ENCODE measurements around the gene TTBK2. TPM values are rescaled to one million over a fixed set of nuclear protein-coding genes. Genes with fewer than 3 reads are reported as not detected.

TTBK2 gene
- total RNA-seq, 2 experiments from 2014 or later, result 10.1 to 13.9 TPM

DNA sequence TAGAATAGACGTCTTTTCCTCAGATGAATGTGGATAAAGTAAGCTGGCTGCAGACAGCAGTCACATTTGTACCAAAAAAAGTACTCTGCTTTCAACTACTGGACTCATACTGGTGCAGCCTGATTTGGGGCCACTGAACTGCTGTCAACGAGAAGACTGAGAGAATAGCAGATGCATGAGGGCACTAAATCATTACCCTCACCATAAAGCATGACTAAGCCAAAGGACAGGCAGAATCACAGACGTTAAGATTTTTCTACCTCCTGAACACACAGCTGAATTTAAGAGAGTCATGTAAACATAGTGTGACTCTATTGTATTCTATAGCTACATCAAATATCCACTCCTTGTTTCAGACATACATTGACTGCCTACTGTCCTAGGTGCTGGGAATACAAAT is 115.8 kb downstream of the TTBK2 start:
- no peak overlapping the region for H3K27ac Mint-ChIP-seq
- ChIA-PET CTCF (no interaction called here), POLR2A (no interaction called here)
- DNase-seq (no peak), ATAC-seq (no peak)
- no peak overlapping the region for H3K4me3 Mint-ChIP-seq
- H3K9me3 Mint-ChIP-seq (ENCODE audit: insufficient read depth), result no peaks in the 10 kb centered on the region
- no peaks in the 10 kb centered on the region for H3K4me1 Mint-ChIP-seq (ENCODE audit: low read depth)
- peaks cover 9% of the 10 kb centered on the region for H3K36me3 Mint-ChIP-seq (ENCODE audit: low read depth)
- no peaks in the 10 kb centered on the region for H3K27me3 Mint-ChIP-seq (ENCODE audit: low read depth)

DNA sequence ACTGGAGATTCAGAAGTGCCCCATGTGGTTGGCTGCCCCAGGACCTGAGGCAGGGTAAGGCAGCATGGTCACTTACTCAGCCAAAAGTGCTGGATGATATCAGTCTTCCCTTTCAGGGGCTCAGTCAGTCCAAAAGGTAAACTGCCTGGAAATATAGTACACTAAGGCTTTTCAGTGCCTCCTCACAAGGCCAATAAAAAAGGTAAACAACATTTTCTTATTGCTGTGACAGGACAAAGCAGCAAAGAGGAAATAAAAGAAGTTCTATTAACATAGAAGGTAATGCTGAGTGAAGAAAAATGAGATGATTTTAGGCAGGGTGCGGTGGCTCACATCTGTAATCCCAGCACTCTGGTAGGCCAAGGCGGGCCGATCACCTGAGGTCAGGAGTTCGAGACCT is 117.1 kb downstream of the TTBK2 start:
- no peak for DNase-seq
- peaks cover 9% of the 10 kb centered on the region for H3K36me3 Mint-ChIP-seq (ENCODE audit: low read depth)
- H3K4me3 Mint-ChIP-seq, result no peak overlapping the region
- ATAC-seq, result no peak
- H3K27me3 Mint-ChIP-seq (ENCODE audit: low read depth), result no peaks in the 10 kb centered on the region
- ChIA-PET POLR2A (no interaction called here), CTCF (no interaction called here)
- no peaks in the 10 kb centered on the region for H3K4me1 Mint-ChIP-seq (ENCODE audit: low read depth)
- H3K27ac Mint-ChIP-seq, result no peak overlapping the region
- no peaks in the 10 kb centered on the region for H3K9me3 Mint-ChIP-seq (ENCODE audit: insufficient read depth)

DNA sequence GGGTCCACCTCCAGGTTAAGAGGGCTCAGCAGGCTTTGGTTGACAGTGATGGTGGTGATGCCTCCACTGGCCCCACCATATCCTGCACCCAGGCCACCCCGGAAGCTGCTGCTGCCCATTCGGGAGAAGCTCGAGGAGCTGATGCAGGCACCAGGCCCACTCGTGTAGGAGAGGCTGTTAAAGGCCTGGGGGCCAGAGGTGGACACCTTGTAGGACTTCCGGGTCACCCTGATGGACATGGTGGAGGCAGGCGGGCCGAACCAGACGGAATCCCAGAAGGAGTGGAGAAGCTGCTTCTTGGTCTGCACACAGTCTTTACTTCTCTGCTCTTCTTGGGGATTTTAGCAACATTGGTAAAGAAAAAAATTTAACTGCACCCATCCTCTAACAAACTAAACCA is 118.4 kb downstream of the TTBK2 start:
- ChIA-PET POLR2A (no interaction called here), CTCF (interaction anchor here (1.6 to 1.8 kb wide), 2 partner anchors 8 to 12 kb away, joined by 4 to 5 read pairs; no protein-coding TSS in a partner anchor)
- Mint-ChIP-seq H3K4me3 (no peak overlapping the region), H3K9me3 (ENCODE audit: insufficient read depth) (no peaks in the 10 kb centered on the region), H3K27ac (no peak overlapping the region), H3K4me1 (ENCODE audit: low read depth) (peaks cover 1% of the 10 kb centered on the region), H3K36me3 (ENCODE audit: low read depth) (peaks cover 9% of the 10 kb centered on the region), H3K27me3 (ENCODE audit: low read depth) (no peaks in the 10 kb centered on the region)
- ATAC-seq, result no peak
- no peak for DNase-seq

DNA sequence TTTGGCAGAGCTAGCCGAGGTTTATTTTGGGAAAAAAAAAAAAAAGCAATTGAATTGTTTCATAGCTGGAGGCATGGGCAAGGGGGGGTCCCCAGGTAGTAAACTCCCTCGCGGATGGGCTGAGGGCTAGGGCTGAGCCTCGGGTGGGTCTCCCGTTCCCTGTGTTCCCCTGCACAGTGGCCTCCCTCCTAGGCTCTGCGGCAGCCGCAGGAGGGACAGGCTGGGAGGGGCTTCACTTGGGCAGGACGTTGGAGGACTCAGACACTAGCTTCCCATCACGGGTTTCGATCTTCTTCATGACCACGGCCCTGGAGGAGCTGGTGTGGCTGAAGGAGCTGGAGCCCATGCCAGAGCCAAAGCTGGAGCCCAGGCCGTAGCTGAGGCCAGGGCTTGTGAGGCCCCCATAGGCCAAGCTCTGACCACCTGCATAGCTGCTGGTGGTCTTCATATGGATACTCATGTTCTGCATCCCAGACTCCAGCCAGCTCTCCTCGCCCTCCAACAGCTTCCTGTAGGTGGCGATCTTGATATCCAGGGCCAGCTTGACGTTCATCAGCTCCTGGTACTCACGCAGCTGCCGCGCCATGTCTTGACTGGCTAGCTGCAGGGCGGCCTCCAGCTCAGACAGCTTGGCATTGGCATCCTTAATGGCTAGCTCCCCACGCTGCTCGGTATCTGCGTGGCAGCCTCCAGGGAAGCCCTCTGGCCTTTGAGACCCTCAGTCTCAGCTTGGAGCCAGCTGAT is 119.7 kb downstream of the TTBK2 start:
- Mint-ChIP-seq H3K27me3 (ENCODE audit: low read depth) (no peaks in the 10 kb centered on the region), H3K4me3 (no peak overlapping the region), H3K9me3 (ENCODE audit: insufficient read depth) (no peaks in the 10 kb centered on the region), H3K36me3 (ENCODE audit: low read depth) (peaks cover 9% of the 10 kb centered on the region), H3K4me1 (ENCODE audit: low read depth) (peaks cover 14% of the 10 kb centered on the region), H3K27ac (no peak overlapping the region)
- POLR2A ChIA-PET, result no interaction called here
- DNase-seq (no peak), ATAC-seq (no peak)
- CTCF ChIA-PET, result interaction anchor here (1.0 to 1.8 kb wide), 7 partner anchors 10 to 743 kb away, joined by 3 to 5 read pairs (median 4); no protein-coding TSS in a partner anchor

DNA sequence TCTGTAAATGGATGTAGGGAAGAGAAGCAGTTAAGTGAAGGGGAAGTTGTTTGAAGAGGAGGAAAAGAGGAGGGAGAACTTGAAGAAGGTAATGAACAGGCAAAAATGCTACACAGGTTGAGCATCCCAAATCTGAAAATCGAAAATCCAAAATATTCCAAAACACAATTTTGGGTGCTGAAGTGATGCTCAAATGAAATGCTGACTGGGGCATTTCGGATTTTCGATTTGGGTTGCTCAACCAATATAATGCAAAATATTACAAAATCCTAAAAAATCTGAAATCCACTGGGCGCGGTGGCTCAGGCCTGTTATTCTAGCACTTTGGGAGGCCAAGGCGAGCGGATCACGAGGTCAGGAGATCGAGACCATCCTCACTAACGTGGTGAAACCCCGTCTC is 121.8 kb downstream of the TTBK2 start:
- H3K27ac Mint-ChIP-seq, result no peak overlapping the region
- H3K4me3 Mint-ChIP-seq, result no peak overlapping the region
- POLR2A ChIA-PET, result no interaction called here
- no peaks in the 10 kb centered on the region for H3K9me3 Mint-ChIP-seq (ENCODE audit: insufficient read depth)
- peaks cover 9% of the 10 kb centered on the region for H3K36me3 Mint-ChIP-seq (ENCODE audit: low read depth)
- H3K4me1 Mint-ChIP-seq (ENCODE audit: low read depth), result peaks cover 17% of the 10 kb centered on the region
- DNase-seq (no peak), ATAC-seq (no peak)
- CTCF ChIA-PET, result no interaction called here
- H3K27me3 Mint-ChIP-seq (ENCODE audit: low read depth), result no peaks in the 10 kb centered on the region

- no peak for ATAC-seq
- CTCF ChIA-PET, result no interaction called here
- Mint-ChIP-seq H3K27me3 (ENCODE audit: low read depth) (no peaks in the 10 kb centered on the region), H3K4me3 (no peak overlapping the region), H3K36me3 (ENCODE audit: low read depth) (peaks cover 9% of the 10 kb centered on the region), H3K9me3 (ENCODE audit: insufficient read depth) (no peaks in the 10 kb centered on the region), H3K4me1 (ENCODE audit: low read depth) (peaks cover 17% of the 10 kb centered on the region), H3K27ac (no peak overlapping the region)
- DNase-seq, result no peak
- POLR2A ChIA-PET, result no interaction called here
Observed at GRCh38 chr15:42796955-42797782, 123.4 kb downstream of the TTBK2 start.

GRCh38 chr15:42788725-42789124 is 131.9 kb downstream of the TTBK2 start:
- Mint-ChIP-seq H3K36me3 (ENCODE audit: low read depth) (no peaks in the 10 kb centered on the region), H3K27me3 (ENCODE audit: low read depth) (no peaks in the 10 kb centered on the region), H3K27ac (no peak overlapping the region), H3K9me3 (ENCODE audit: insufficient read depth) (no peaks in the 10 kb centered on the region), H3K4me3 (no peak overlapping the region), H3K4me1 (ENCODE audit: low read depth) (no peaks in the 10 kb centered on the region)
- ATAC-seq, result no peak
- POLR2A ChIA-PET, result no interaction called here
- CTCF ChIA-PET, result interaction anchor here (1.3 kb wide), 1 partner anchor 82 kb away, joined by 4 read pairs; no protein-coding TSS in a partner anchor
- DNase-seq, result no peak

- no peaks in the 10 kb centered on the region for H3K36me3 Mint-ChIP-seq (ENCODE audit: low read depth)
- ChIA-PET POLR2A (no interaction called here), CTCF (no interaction called here)
- no peaks in the 10 kb centered on the region for H3K27me3 Mint-ChIP-seq (ENCODE audit: low read depth)
- ATAC-seq (no peak), DNase-seq (no peak)
- no peak overlapping the region for H3K27ac Mint-ChIP-seq
- no peaks in the 10 kb centered on the region for H3K4me1 Mint-ChIP-seq (ENCODE audit: low read depth)
- no peak overlapping the region for H3K4me3 Mint-ChIP-seq
- H3K9me3 Mint-ChIP-seq (ENCODE audit: insufficient read depth), result no peaks in the 10 kb centered on the region
Observed at GRCh38 chr15:42786978-42787377, 133.6 kb downstream of the TTBK2 start.

GRCh38 chr15:42785569-42785968 is 135.0 kb downstream of the TTBK2 start:
- no peaks in the 10 kb centered on the region for H3K9me3 Mint-ChIP-seq (ENCODE audit: insufficient read depth)
- H3K4me3 Mint-ChIP-seq, result no peak overlapping the region
- no peaks in the 10 kb centered on the region for H3K4me1 Mint-ChIP-seq (ENCODE audit: low read depth)
- ChIA-PET CTCF (no interaction called here), POLR2A (no interaction called here)
- H3K36me3 Mint-ChIP-seq (ENCODE audit: low read depth), result no peaks in the 10 kb centered on the region
- H3K27ac Mint-ChIP-seq, result no peak overlapping the region
- ATAC-seq (no peak), DNase-seq (no peak)
- no peaks in the 10 kb centered on the region for H3K27me3 Mint-ChIP-seq (ENCODE audit: low read depth)

GRCh38 chr15:42784705-42785104 is 135.9 kb downstream of the TTBK2 start:
- ATAC-seq (no peak), DNase-seq (no peak)
- H3K9me3 Mint-ChIP-seq (ENCODE audit: insufficient read depth), result no peaks in the 10 kb centered on the region
- no peaks in the 10 kb centered on the region for H3K27me3 Mint-ChIP-seq (ENCODE audit: low read depth)
- no peak overlapping the region for H3K4me3 Mint-ChIP-seq
- no peak overlapping the region for H3K27ac Mint-ChIP-seq
- no peaks in the 10 kb centered on the region for H3K36me3 Mint-ChIP-seq (ENCODE audit: low read depth)
- ChIA-PET POLR2A (interaction anchor here (0.6 kb wide), 1 partner anchor 245 kb away, joined by 3 read pairs; no protein-coding TSS in a partner anchor), CTCF (no interaction called here)
- no peaks in the 10 kb centered on the region for H3K4me1 Mint-ChIP-seq (ENCODE audit: low read depth)

- Mint-ChIP-seq H3K36me3 (ENCODE audit: low read depth) (no peaks in the 10 kb centered on the region), H3K27me3 (ENCODE audit: low read depth) (no peaks in the 10 kb centered on the region), H3K27ac (no peak overlapping the region), H3K9me3 (ENCODE audit: insufficient read depth) (no peaks in the 10 kb centered on the region), H3K4me3 (no peak overlapping the region), H3K4me1 (ENCODE audit: low read depth) (no peaks in the 10 kb centered on the region)
- DNase-seq (no peak), ATAC-seq (no peak)
- CTCF ChIA-PET, result interaction anchor here (1.5 kb wide), 1 partner anchor 144 kb away, joined by 6 read pairs; no protein-coding TSS in a partner anchor
- POLR2A ChIA-PET, result no interaction called here
Observed at GRCh38 chr15:42782716-42783115, 137.9 kb downstream of the TTBK2 start.

- no peak overlapping the region for H3K4me3 Mint-ChIP-seq
- no peaks in the 10 kb centered on the region for H3K4me1 Mint-ChIP-seq (ENCODE audit: low read depth)
- ChIA-PET POLR2A (no interaction called here), CTCF (no interaction called here)
- no peak overlapping the region for H3K27ac Mint-ChIP-seq
- peaks cover 3% of the 10 kb centered on the region for H3K36me3 Mint-ChIP-seq (ENCODE audit: low read depth)
- no peak for DNase-seq
- no peaks in the 10 kb centered on the region for H3K9me3 Mint-ChIP-seq (ENCODE audit: insufficient read depth)
- H3K27me3 Mint-ChIP-seq (ENCODE audit: low read depth), result no peaks in the 10 kb centered on the region
- ATAC-seq, result no peak
Observed at GRCh38 chr15:42775416-42775815, 145.2 kb downstream of the TTBK2 start.
